Nephron (organoid): ENCODE measurements around the gene DUSP14.
"Not testable (repeated sequence)": the region's sequence is repeated elsewhere in the genome, so short reads cannot be mapped to it uniquely, and the experiment has no call there.

Source experiments
- H3K27ac Mint-ChIP-seq, 3 experiments: 2 replicates each; pipeline ENCODE4 v1.8.0; 2020; ENCODE audit warnings: mixed read lengths in 3 of 3, mild to moderate bottlenecking in 2 of 3, moderate library complexity in 1 of 3
- H3K27me3 Mint-ChIP-seq: 2 replicates; pipeline ENCODE4 v1.8.0; 2021; ENCODE audit warnings: low read depth, mild to moderate bottlenecking, moderate library complexity, mixed read lengths
- H3K36me3 Mint-ChIP-seq: 2 replicates; pipeline ENCODE4 v1.8.0; 2020; ENCODE audit warnings: low read depth, mixed read lengths
- H3K4me1 Mint-ChIP-seq: 2 replicates; pipeline ENCODE4 v1.8.0; 2020; ENCODE audit warnings: mixed read lengths
- H3K4me3 Mint-ChIP-seq, 3 experiments: 2 replicates each; pipeline ENCODE4 v1.8.0; 2020; ENCODE audit warnings: mild to moderate bottlenecking in 3 of 3, mixed read lengths in 3 of 3, moderate library complexity in 2 of 3
- H3K9me3 Mint-ChIP-seq: 2 replicates; pipeline ENCODE4 v1.8.0; 2020; ENCODE audit warnings: mixed read lengths
- CTCF ChIP-seq, 3 experiments: fragments of 200-600 bp; sonication (generic); IDR thresholded peaks; one replicate each; pipeline ENCODE4 v1.5.0; 2021; ENCODE audit warnings: antibody characterized with exemption in 3 of 3; ENCODE audit not compliant: unreplicated experiment in 3 of 3

DUSP14 gene

GRCh38 chr17:37507111-37507510, 17.4 kb downstream of the DUSP14 start:
- H3K27ac Mint-ChIP-seq = no peak overlapping the region
- TF ChIP-seq CTCF (IDR thresholded peaks at IDR 0.05; ENCODE audit: unreplicated experiment in 3 of 3) = no peak
- H3K27me3 Mint-ChIP-seq = no peaks in the 10 kb centered on the region
- peaks cover 5% of the 10 kb centered on the region for H3K36me3 Mint-ChIP-seq
- peaks cover under 1% of the 10 kb centered on the region for H3K4me1 Mint-ChIP-seq
- H3K4me3 Mint-ChIP-seq = no peak overlapping the region
- H3K9me3 Mint-ChIP-seq = no peaks in the 10 kb centered on the region

DNA sequence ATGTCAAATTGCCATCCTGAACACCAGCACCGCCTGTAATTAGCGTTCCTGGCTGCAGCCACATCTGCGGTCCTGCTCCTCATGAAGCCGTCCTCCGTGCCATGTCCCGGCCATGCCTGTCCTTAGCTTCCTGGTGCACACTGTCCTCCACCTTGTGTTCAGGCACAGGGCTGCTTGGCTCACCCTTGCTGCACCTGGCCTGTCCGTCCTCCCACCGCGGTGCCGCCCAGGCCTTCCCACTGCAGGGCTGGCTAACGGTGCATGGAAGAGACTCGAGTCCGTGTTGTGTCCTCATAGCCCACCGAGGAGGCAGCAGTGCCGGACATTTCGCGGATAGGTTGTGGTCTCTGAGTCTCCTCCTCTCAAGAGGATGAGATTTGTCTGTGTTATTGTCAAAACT, 20.4 kb downstream of the DUSP14 start:
- no peak for TF ChIP-seq CTCF (IDR thresholded peaks at IDR 0.05; ENCODE audit: unreplicated experiment in 3 of 3)
- Mint-ChIP-seq H3K9me3 (no peaks in the 10 kb centered on the region), H3K4me3 (no peak overlapping the region), H3K36me3 (peaks cover 9% of the 10 kb centered on the region), H3K27me3 (no peaks in the 10 kb centered on the region), H3K4me1 (peaks cover 12% of the 10 kb centered on the region), H3K27ac (peak overlapping the region in 1 of 3 experiments; percentile 22)

DNA sequence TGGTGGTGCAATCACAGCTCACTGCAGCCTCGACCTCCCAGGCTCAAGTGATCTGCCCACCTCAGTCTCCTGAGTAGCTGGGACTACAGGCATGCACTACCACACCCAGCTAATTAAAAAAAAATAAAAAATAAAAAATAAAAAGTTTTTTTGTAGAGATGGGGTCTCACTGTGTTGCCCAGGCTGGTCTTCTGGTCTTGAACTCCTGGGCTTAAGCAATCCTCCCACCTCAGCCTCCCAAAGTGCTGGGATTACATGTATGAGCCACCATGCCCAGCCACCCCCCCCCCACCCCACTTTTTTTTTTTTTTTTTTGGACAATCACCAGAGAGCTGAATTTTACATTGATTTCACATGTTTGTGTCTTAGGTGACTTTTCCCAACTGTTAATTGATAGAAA, 22.0 kb downstream of the DUSP14 start:
- H3K4me3 Mint-ChIP-seq, H3K27me3 Mint-ChIP-seq, H3K27ac Mint-ChIP-seq, H3K9me3 Mint-ChIP-seq: not testable (repeated sequence)
- H3K36me3 Mint-ChIP-seq = peaks cover 18% of the 10 kb centered on the region
- peaks cover 19% of the 10 kb centered on the region for H3K4me1 Mint-ChIP-seq

GRCh38 chr17:37512442-37513068, 22.9 kb downstream of the DUSP14 start:
- Mint-ChIP-seq H3K27me3 (no peaks in the 10 kb centered on the region), H3K36me3 (peaks cover 23% of the 10 kb centered on the region), H3K4me3 (no peak overlapping the region), H3K27ac (no peak overlapping the region), H3K9me3 (no peaks in the 10 kb centered on the region), H3K4me1 (peaks cover 19% of the 10 kb centered on the region)
- TF ChIP-seq CTCF (IDR thresholded peaks at IDR 0.05; ENCODE audit: unreplicated experiment in 3 of 3) = no peak

DNA sequence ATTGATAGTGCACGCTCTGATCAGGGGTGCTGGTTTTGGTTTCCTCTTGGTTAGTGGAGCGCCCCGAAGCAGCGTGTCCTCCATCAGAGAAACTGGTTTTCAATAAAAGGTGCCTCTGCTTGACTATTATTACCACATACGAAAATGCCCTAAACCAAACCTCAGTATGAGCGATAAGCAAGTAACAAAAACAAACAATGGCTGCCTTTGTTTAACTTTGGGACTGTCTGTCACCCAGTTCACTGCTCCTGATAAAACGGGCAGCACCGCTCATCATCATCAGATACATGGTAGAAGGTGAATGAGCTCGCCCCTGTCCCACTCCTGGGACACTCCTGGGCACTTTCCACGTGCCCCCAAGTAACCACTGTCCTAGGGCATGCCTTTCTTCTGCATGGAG, 24.0 kb downstream of the DUSP14 start:
- no peak for TF ChIP-seq CTCF (IDR thresholded peaks at IDR 0.05; ENCODE audit: unreplicated experiment in 3 of 3)
- Mint-ChIP-seq H3K27ac (no peak overlapping the region), H3K9me3 (no peaks in the 10 kb centered on the region), H3K36me3 (peaks cover 35% of the 10 kb centered on the region), H3K4me1 (peaks cover 23% of the 10 kb centered on the region), H3K4me3 (no peak overlapping the region), H3K27me3 (no peaks in the 10 kb centered on the region)

DNA sequence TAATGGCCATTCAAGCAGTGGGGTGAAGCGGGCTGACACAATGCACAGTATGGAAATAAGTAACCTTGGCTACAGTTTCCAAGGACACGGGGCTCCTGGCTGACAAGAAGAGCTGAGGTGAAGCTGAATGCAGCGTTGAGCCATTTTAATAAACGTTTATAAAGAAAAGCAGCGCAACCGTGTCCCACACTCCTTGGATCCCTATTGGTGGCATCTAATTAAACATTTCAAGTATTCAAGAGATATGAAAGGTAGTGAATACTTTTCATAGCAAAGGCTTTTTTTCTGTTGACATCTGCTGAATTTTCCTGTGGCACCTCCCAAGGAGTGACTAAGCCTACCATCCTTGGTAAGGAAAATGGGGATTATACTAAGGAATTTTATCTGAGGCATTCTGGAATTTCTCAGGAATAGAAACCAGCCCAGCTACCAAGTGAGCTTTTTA, 26.5 kb downstream of the DUSP14 start:
- H3K36me3 Mint-ChIP-seq = peaks cover 50% of the 10 kb centered on the region
- no peak for TF ChIP-seq CTCF (IDR thresholded peaks at IDR 0.05; ENCODE audit: unreplicated experiment in 3 of 3)
- H3K4me3 Mint-ChIP-seq = no peak overlapping the region
- peak overlapping the region in 2 of 3 experiments; percentile 12 to 24 for H3K27ac Mint-ChIP-seq
- no peaks in the 10 kb centered on the region for H3K9me3 Mint-ChIP-seq
- no peaks in the 10 kb centered on the region for H3K27me3 Mint-ChIP-seq
- peaks cover 23% of the 10 kb centered on the region for H3K4me1 Mint-ChIP-seq
